HCT116 (cell line): ENCODE measurements around the gene MLPH. TPM values are rescaled to one million over a fixed set of nuclear protein-coding genes. Genes with fewer than 3 reads are reported as not detected.

Experiments
- CBX3 ChIP-seq: IDR thresholded peaks from 2 replicates; pipeline ENCODE4 v1.6.1; 2012; ENCODE audit warnings: low read depth
- CEBPB ChIP-seq: IDR thresholded peaks from 2 replicates; pipeline ENCODE4 v1.6.1; 2012; ENCODE audit warnings: low read depth
- EZH2phosphoT487 ChIP-seq: fragments of 200-600 bp; IDR thresholded peaks from 2 replicates; pipeline ENCODE4 v1.6.1; 2018; ENCODE audit warnings: antibody characterized with exemption, borderline replicate concordance
- POLR2AphosphoS5 ChIP-seq: IDR thresholded peaks from 2 replicates; pipeline ENCODE4 v1.6.1; 2011; ENCODE audit warnings: mild to moderate bottlenecking, low read depth, low read length, moderate library complexity
- REST ChIP-seq: IDR thresholded peaks from 2 replicates; pipeline ENCODE4 v1.6.1; 2012; ENCODE audit warnings: low read depth
- TCF7L2 ChIP-seq: IDR thresholded peaks from 2 replicates; pipeline ENCODE4 v1.7.0; 2011; ENCODE audit warnings: borderline replicate concordance, inconsistent platforms; ENCODE audit not compliant: insufficient read depth, insufficient read length; ENCODE audit errors: extremely low read depth
- total RNA-seq: library from RNA; stranded (reverse); gene quantifications from one replicate; pipeline ENCODE4 v1.2.1, GENCODE V29; 2021; ENCODE audit not compliant: unreplicated experiment
- TF ChIP-seq, protein P1 (sequence below): IDR thresholded peaks from 2 replicates; pipeline ENCODE4 v1.6.1; 2011; ENCODE audit warnings: mild to moderate bottlenecking, low read length, moderate library complexity; ENCODE audit not compliant: insufficient replicate concordance; ENCODE audit errors: extremely low read depth

Gene MLPH
- total RNA-seq, 1 experiment from 2014 or later = 81.4 TPM

DNA sequence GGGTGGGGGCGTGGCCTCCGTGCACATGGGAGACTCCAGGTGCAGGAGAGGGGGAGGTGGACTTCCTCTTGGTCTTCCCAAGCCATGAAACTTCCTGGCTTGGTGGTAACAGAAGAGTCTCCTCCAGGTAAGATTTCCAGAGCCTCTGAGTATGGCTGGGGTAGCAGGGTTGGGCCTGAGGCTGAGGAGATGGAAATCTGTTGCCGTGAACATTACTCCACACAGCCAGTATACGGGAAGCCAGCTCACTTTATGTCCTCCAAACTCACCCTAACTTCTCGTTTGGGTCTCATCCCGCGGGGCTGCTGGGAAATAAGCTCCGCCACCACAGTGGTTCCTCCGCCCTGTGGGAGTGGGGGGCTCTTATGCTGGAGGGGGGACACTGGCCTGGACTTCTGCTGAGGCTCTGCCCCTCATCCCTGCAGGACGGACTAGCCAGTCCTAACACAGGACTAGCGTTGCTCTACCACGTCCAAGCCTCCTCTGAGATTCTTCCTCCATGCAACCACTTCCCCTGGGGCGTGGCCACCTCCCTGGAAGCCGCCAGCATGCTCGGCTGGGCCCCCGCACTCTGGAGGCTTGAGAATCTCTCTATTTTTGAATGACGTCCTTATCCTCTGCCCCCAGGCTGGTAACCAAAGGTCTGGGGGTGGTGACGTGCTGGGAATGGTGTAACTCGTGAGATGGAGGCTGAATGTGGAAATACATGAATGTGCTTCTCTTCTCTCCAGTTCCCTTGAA is 104.3 kb downstream of the MLPH start (continued):
- TF ChIP-seq REST = no peak
- peak; percentile 79 for TF ChIP-seq POLR2AphosphoS5
- TF ChIP-seq, protein P1, sequence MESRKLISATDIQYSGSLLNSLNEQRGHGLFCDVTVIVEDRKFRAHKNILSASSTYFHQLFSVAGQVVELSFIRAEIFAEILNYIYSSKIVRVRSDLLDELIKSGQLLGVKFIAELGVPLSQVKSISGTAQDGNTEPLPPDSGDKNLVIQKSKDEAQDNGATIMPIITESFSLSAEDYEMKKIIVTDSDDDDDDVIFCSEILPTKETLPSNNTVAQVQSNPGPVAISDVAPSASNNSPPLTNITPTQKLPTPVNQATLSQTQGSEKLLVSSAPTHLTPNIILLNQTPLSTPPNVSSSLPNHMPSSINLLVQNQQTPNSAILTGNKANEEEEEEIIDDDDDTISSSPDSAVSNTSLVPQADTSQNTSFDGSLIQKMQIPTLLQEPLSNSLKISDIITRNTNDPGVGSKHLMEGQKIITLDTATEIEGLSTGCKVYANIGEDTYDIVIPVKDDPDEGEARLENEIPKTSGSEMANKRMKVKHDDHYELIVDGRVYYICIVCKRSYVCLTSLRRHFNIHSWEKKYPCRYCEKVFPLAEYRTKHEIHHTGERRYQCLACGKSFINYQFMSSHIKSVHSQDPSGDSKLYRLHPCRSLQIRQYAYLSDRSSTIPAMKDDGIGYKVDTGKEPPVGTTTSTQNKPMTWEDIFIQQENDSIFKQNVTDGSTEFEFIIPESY = no peak
- TF ChIP-seq CEBPB = no peak
- TF ChIP-seq EZH2phosphoT487 = no peak
- no peak for TF ChIP-seq TCF7L2
- 0 out of 2 replicates have a peak, but pooled peaks have one; percentile 5 for TF ChIP-seq CBX3
- TF ChIP-seq, all 23 proteins: peak for 7
